K562 (cell line): ENCODE data around the gene IFNGR2. TPM values are rescaled to one million over a fixed set of nuclear protein-coding genes. Genes with fewer than 3 reads are reported as not detected.

Experiments
- ATAC-seq: fragments of 200-7000 bp; cut with Tn5 transposase; 3 replicates; pipeline ENCODE4 v1.9.1; 2020; ENCODE audit warnings: moderate library complexity
- BruUV-seq: library from RNA; stranded (reverse); fragments of 400-500 nt; replicated peaks from 2 replicates; lab custom pipeline; 2021; lab: Mats Ljungman, UMichigan
- CTCF ChIA-PET: fragments of 300-600 bp; formaldehyde crosslinking; extraction: SDS; loops from one replicate; lab custom pipeline; 2021; ENCODE audit warnings: low intra/inter-chr PET ratio; lab: Yijun Ruan, JAX
- POLR2A ChIA-PET: fragments of 300-600, 350-650 bp; sonication (Branson Sonifier 250); formaldehyde crosslinking; extraction: SDS; loops from one replicate; lab custom pipeline; 2021; ENCODE audit warnings: antibody characterized with exemption, inconsistent platforms; lab: Yijun Ruan, JAX
- DNase-seq, 4 experiments: peaks; one replicate each; pipeline versions ENCODE4 v3.0.0 to v3.0.0-alpha.2; 2011 to 2018; ENCODE audit warnings: low spot score in 3 of 4, mixed read lengths in 3 of 4; ENCODE audit errors: extremely low read depth in 1 of 4
- FAIRE-seq: peaks from 2 replicates; lab custom pipeline; 2011; peaks lifted over from hg19 to GRCh38; lab: Jason Lieb, UNC
- H2AFZ ChIP-seq: 2 replicates; pipeline ENCODE4 v1.6.0; 2011; ENCODE audit warnings: low read depth, low read length, control low read depth, inconsistent platforms
- H3K27ac ChIP-seq: fragments of 200-600 bp; 3 replicates; pipeline ENCODE4 v1.8.0; 2011; ENCODE audit warnings: low read depth, mild to moderate bottlenecking, control low read depth, inconsistent platforms, low read length, moderate library complexity, mixed read lengths; ENCODE audit errors: extremely low read depth
- H3K27me3 ChIP-seq, 2 experiments: fragments of 300-600 bp in 1 of 2; 2 replicates in 1 of 2; 3 replicates in 1 of 2; pipeline versions ENCODE4 v1.6.0 to v1.8.0; 2011; ENCODE audit warnings: inconsistent platforms in 2 of 2, low read length in 2 of 2, mild to moderate bottlenecking in 1 of 2, mixed read lengths in 1 of 2, moderate library complexity in 1 of 2; ENCODE audit not compliant: control insufficient read depth in 2 of 2, insufficient read depth in 2 of 2
- H3K36me3 ChIP-seq: fragments of 300-600 bp; 3 replicates; pipeline ENCODE4 v1.8.0; 2011; ENCODE audit warnings: mild to moderate bottlenecking, low read length, inconsistent platforms; ENCODE audit not compliant: control insufficient read depth, insufficient read depth
- H3K4me1 ChIP-seq, 2 experiments: fragments of 200-600 bp in 1 of 2; replicated peaks in 1 of 2; 2 replicates in 1 of 2; 3 replicates in 1 of 2; pipeline versions ENCODE4 v1.5.1 to v1.8.0; 2011; ENCODE audit warnings: inconsistent platforms in 2 of 2, low read length in 2 of 2, mild to moderate bottlenecking in 1 of 2, mixed read lengths in 1 of 2, moderate library complexity in 1 of 2; ENCODE audit not compliant: control insufficient read depth in 2 of 2, insufficient read depth in 2 of 2
- H3K4me2 ChIP-seq: 2 replicates; pipeline ENCODE4 v1.6.1; 2011; ENCODE audit warnings: low read length, control low read depth, inconsistent platforms, mixed read lengths; ENCODE audit not compliant: insufficient read depth
- H3K4me3 ChIP-seq: fragments of 200-600 bp; sonication (generic), shearing (Covaris generic); 2 replicates; pipeline ENCODE4 v1.5.1; 2016; ENCODE audit warnings: control low read depth, inconsistent platforms
- H3K79me2 ChIP-seq: fragments of 200-600 bp; 3 replicates; pipeline ENCODE4 v1.8.0; 2011; ENCODE audit warnings: low read length, inconsistent platforms; ENCODE audit not compliant: control insufficient read depth, insufficient read depth
- H3K9ac ChIP-seq, 2 experiments: 2 replicates each; pipeline versions ENCODE4 v1.6.0 to v1.6.1; 2011; ENCODE audit warnings: low read depth in 2 of 2, low read length in 2 of 2, control low read depth in 1 of 2, inconsistent platforms in 1 of 2, mild to moderate bottlenecking in 1 of 2, mixed read lengths in 1 of 2; ENCODE audit not compliant: insufficient read depth in 1 of 2
- H3K9me1 ChIP-seq: one replicate; pipeline ENCODE4 v1.6.0; 2011; ENCODE audit warnings: inconsistent platforms, mild to moderate bottlenecking, low read length, moderate library complexity; ENCODE audit not compliant: control insufficient read depth, insufficient read depth
- H3K9me3 ChIP-seq: replicated peaks from 2 replicates; pipeline ENCODE4 v1.5.1; 2011; ENCODE audit warnings: low read depth, low read length, inconsistent platforms; ENCODE audit not compliant: control insufficient read depth, insufficient read depth
- H4K20me1 ChIP-seq: replicated peaks from 2 replicates; pipeline ENCODE4 v1.6.1; 2011; ENCODE audit warnings: low read length, inconsistent platforms, mixed read lengths; ENCODE audit not compliant: control insufficient read depth, insufficient read depth
- CXXC5 ChIP-seq: fragments of 250-450 bp; sonication (Bioruptor Pico); IDR thresholded peaks from 2 replicates; pipeline ENCODE4 v1.8.0; 2022; ENCODE audit warnings: inconsistent platforms, mild to moderate bottlenecking, moderate library complexity
- DDX20 ChIP-seq: fragments of 450-650 bp; IDR thresholded peaks from 2 replicates; pipeline ENCODE4 v1.6.1; 2016; ENCODE audit warnings: missing genetic modification characterization, low read depth, mild to moderate bottlenecking, missing compliant biosample characterization, moderate library complexity
- MECOM ChIP-seq: fragments of 250-450 bp; sonication (Bioruptor Pico); IDR thresholded peaks from 2 replicates; pipeline ENCODE4 v1.8.0; 2022; ENCODE audit warnings: inconsistent platforms
- MEF2D ChIP-seq: conservative IDR thresholded peaks from 2 replicates; pipeline ENCODE4 v1.6.1; 2016; ENCODE audit warnings: low read depth, missing genetic modification characterization, missing compliant biosample characterization
- MTA1 ChIP-seq: fragments of 450-650 bp; IDR thresholded peaks from 2 replicates; pipeline ENCODE4 v1.6.1; 2017; ENCODE audit warnings: borderline replicate concordance
- NR2C1 ChIP-seq, 2 experiments: fragments of 450-650 bp; IDR thresholded peaks; 2 replicates each; pipeline ENCODE4 v1.6.1; 2017; ENCODE audit warnings: mild to moderate bottlenecking in 2 of 2, antibody characterized with exemption in 1 of 2, inconsistent platforms in 1 of 2, missing compliant biosample characterization in 1 of 2, missing genetic modification characterization in 1 of 2
- PTTG1 ChIP-seq: fragments of 450-650 bp; IDR thresholded peaks from 2 replicates; pipeline ENCODE4 v1.6.1; 2016; ENCODE audit warnings: low read depth, mild to moderate bottlenecking, missing genetic modification characterization, missing compliant biosample characterization
- ZNF165 ChIP-seq: fragments of 250-450 bp; sonication (Bioruptor Pico); IDR thresholded peaks from 2 replicates; pipeline ENCODE4 v1.4.0; 2020; ENCODE audit warnings: borderline replicate concordance
- WGBS: fragments of 100-300 bp; shearing (Covaris generic); methylation state at CpG from one replicate; pipeline ENCODE4 v1.1.6; 2016; ENCODE audit warnings: low coverage, mixed read lengths; ENCODE audit not compliant: insufficient coverage; ENCODE audit errors: missing lambda C conversion rate; 5-methylcytosine and 5-hydroxymethylcytosine counted together
- in situ Hi-C: fragments of 300-500 bp; cut with MboI; formaldehyde crosslinking; loops from 4 replicates; pipeline ENCODE4 v1.15.0; 2018; ENCODE audit warnings: inconsistent platforms, mixed read lengths
- intact Hi-C: fragments of 100-400 bp; cut with micrococcal nuclease; formaldehyde crosslinking; loops from 2 replicates; pipeline ENCODE4 v1.14.2; 2022
- polyA plus RNA-seq, 8 experiments: library from polyadenylated mRNA; depleted of rRNA in 4 of 8; stranded (reverse) in 5 of 8; unstranded in 3 of 8; fragments of >200 nt; fragmentation: Nextera tagmentation in 2 of 8; fragmentation: Illumina TruSeq in 1 of 8; extraction: Ambion mirVana in 2 of 8; extraction: Trizol in 1 of 8; gene quantifications; 2 replicates each; pipeline versions ENCODE4 v1.2.1 to v1.2.3, GENCODE V29; 2011 to 2014; ENCODE audit warnings: inconsistent platforms in 1 of 8, missing spikeins in 1 of 8
- total RNA-seq, 7 experiments: library from RNA; depleted of rRNA in 6 of 7; stranded (reverse); fragments of >200 nt in 6 of 7; fragmentation: Illumina TruSeq in 2 of 7; extraction: Trizol in 2 of 7; gene quantifications; 2 replicates each; pipeline versions ENCODE4 v1.2.1 to v1.2.3, GENCODE V29; 2011 to 2021; ENCODE audit warnings: low replicate concordance in 1 of 7
- TF ChIP-seq, protein P1 (sequence below): fragments of 150-350 bp; IDR thresholded peaks from 2 replicates; pipeline ENCODE4 v1.6.1; 2014; ENCODE audit warnings: low read depth, mild to moderate bottlenecking, low read length, borderline replicate concordance
- TF ChIP-seq, protein P2 (sequence below), 2 experiments: fragments of 200-800 bp in 1 of 2; sonication (Bioruptor generic) in 1 of 2; sonication (generic) in 1 of 2; formaldehyde crosslinking in 1 of 2; IDR thresholded peaks in 1 of 2; conservative IDR thresholded peaks in 1 of 2; 2 replicates each; pipeline versions ENCODE4 v1.5.0 to v1.6.1; 2016 to 2020; ENCODE audit warnings: missing compliant biosample characterization in 1 of 2, missing genetic modification characterization in 1 of 2, missing genetic modification reagents in 1 of 2

Gene IFNGR2
- total and polyA plus RNA-seq, 9 of the 15 experiments (the other 6 are each of a cell fraction or from before 2014, with no cell fraction given): 6.7 to 58.0 (median 28.5) TPM

DNA sequence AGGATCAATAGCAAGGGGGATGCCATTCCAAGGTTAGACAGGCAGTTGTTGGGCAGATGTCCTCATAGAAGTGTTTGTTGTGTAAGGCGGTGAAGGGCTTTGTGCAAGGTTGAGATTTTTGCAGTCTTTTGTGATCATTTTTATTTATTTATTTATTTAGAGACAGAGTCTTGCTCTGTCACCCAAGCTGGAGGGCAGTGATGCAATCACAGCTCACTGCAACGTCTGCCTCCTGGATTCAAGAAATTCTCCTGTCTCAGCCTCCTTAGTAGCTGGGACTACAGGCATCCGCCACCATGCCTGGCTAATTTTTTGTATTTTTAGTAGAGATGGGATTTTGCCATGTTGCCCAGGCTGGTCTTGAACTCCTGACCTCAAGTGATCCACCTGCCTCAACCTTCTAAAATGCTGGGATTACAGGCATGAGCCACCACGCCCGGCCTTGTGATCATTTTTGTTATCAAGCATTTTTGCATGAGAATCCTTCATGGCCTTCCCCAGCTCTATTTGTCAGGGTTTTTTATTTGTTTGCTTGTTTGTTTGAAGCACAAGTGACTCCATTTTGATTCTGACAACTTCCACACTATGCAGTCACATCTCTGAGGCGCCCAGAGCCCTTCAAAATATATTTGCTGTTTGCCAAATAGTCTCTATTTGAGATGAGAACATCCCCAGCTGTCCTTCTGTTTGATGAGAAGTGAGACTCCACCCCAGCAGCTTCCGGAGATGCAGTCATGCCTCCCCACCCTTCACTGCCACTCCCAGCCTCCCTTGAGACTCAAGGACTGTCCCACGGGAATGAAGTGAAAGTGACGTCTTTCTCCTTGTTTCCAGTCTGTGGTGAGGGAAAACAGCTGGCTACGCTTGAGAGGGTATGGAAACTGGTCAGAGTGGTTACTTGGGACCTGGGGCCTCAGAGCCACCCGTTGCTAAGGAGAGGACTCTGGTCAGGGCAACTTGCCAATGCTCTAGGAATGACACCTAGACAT lies 38.6 kb downstream of the IFNGR2 start:
- H4K20me1 ChIP-seq: no peaks in the 10 kb centered on the region
- no TSS peak for BruUV-seq
- H3K9ac ChIP-seq: peak overlapping the region in 1 of 2 experiments; percentile 2; a peak in 1 of 4 replicates
- FAIRE-seq (no peak), ATAC-seq (peak; percentile 54), DNase-seq (peak in 1 of 4 experiments; percentile 37)
- no peaks in the 10 kb centered on the region; a peak in 1 of 5 replicates for H3K4me1 ChIP-seq
- CTCF ChIA-PET: no interaction called here
- H3K27me3 ChIP-seq: no peaks in the 10 kb centered on the region
- H3K9me3 ChIP-seq: no peaks in the 10 kb centered on the region
- in situ Hi-C loops (loop anchor here (5.0 to 10.0 kb wide), 3 partner anchors 244 to 607 kb away; no protein-coding TSS in a partner anchor), intact Hi-C loops (loop anchor here (10.0 kb wide), 1 partner anchor 607 kb away; no protein-coding TSS in a partner anchor)
- POLR2A ChIA-PET: interaction anchor here (0.6 to 1.1 kb wide), 4 partner anchors 19 to 238 kb away, joined by 3 to 4 read pairs (median 3); no protein-coding TSS in a partner anchor
- H3K79me2 ChIP-seq: no peaks in the 10 kb centered on the region
- no peak overlapping the region for H3K4me3 ChIP-seq
- peaks cover 19% of the 10 kb centered on the region; the same call in 2 of the 3 replicates for H3K36me3 ChIP-seq
- H3K9me1 ChIP-seq: no peaks in the 10 kb centered on the region
- H3K4me2 ChIP-seq: 0 out of 2 replicates have a peak overlapping the region, but pooled peaks have one; percentile 14
- no peak overlapping the region for H2AFZ ChIP-seq
- 50% methylated on average over 11 of the region's 11 CpGs for WGBS
- H3K27ac ChIP-seq: no peak overlapping the region
- TF ChIP-seq, protein P1, sequence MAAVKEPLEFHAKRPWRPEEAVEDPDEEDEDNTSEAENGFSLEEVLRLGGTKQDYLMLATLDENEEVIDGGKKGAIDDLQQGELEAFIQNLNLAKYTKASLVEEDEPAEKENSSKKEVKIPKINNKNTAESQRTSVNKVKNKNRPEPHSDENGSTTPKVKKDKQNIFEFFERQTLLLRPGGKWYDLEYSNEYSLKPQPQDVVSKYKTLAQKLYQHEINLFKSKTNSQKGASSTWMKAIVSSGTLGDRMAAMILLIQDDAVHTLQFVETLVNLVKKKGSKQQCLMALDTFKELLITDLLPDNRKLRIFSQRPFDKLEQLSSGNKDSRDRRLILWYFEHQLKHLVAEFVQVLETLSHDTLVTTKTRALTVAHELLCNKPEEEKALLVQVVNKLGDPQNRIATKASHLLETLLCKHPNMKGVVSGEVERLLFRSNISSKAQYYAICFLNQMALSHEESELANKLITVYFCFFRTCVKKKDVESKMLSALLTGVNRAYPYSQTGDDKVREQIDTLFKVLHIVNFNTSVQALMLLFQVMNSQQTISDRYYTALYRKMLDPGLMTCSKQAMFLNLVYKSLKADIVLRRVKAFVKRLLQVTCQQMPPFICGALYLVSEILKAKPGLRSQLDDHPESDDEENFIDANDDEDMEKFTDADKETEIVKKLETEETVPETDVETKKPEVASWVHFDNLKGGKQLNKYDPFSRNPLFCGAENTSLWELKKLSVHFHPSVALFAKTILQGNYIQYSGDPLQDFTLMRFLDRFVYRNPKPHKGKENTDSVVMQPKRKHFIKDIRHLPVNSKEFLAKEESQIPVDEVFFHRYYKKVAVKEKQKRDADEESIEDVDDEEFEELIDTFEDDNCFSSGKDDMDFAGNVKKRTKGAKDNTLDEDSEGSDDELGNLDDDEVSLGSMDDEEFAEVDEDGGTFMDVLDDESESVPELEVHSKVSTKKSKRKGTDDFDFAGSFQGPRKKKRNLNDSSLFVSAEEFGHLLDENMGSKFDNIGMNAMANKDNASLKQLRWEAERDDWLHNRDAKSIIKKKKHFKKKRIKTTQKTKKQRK: no peak
- TF ChIP-seq ZNF165 (no peak), MTA1 (no peak), MECOM (CRISPR knock-in tag) (peak; percentile 36; the same call in 1 of the 2 replicates), MEF2D (tag) (peak; percentile 67), NR2C1 (IDR thresholded peaks at IDR 0.05) (no peak), NR2C1 (tag; IDR thresholded peaks at IDR 0.05) (peak; percentile 50), DDX20 (tag) (0 out of 2 replicates have a peak, but pooled peaks have one; percentile 26), CXXC5 (peak; percentile 34; the same call in 1 of the 2 replicates), PTTG1 (tag) (peak; percentile 44; the same call in 1 of the 2 replicates)
- TF ChIP-seq, protein P2, sequence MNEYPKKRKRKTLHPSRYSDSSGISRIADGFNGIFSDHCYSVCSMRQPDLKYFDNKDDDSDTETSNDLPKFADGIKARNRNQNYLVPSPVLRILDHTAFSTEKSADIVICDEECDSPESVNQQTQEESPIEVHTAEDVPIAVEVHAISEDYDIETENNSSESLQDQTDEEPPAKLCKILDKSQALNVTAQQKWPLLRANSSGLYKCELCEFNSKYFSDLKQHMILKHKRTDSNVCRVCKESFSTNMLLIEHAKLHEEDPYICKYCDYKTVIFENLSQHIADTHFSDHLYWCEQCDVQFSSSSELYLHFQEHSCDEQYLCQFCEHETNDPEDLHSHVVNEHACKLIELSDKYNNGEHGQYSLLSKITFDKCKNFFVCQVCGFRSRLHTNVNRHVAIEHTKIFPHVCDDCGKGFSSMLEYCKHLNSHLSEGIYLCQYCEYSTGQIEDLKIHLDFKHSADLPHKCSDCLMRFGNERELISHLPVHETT (CRISPR knock-in tag; conservative IDR thresholded peaks at IDR 0.05 in 1 of 2, IDR thresholded peaks at IDR 0.05 in 1 of 2): peak in 1 of 2 experiments; percentile 33; a peak in 1 of 4 replicates
